Mucosa of descending colon (tissue), 3 donors: ENCODE results near the gene CBR3. TPM values are rescaled to one million over a fixed set of nuclear protein-coding genes. Genes with fewer than 3 reads are reported as not detected.

Source experiments
- ATAC-seq: fragments of 200-7000 bp; cut with Tn5 transposase; one replicate; pipeline ENCODE4 v1.9.1; 2020; ENCODE audit warnings: mild to moderate bottlenecking, moderate library complexity
- DNase-seq, 3 donors: peaks; one replicate each; pipeline ENCODE4 v3.0.0-alpha.2; 2020
- H3K36me3 ChIP-seq: fragments of 200-600 bp; one replicate; pipeline ENCODE4 v1.8.0; 2021; ENCODE audit warnings: low read depth, mild to moderate bottlenecking
- H3K4me1 ChIP-seq: fragments of 200-600 bp; one replicate; pipeline ENCODE4 v1.8.0; 2021; ENCODE audit warnings: low read depth, mild to moderate bottlenecking
- H3K4me3 ChIP-seq: fragments of 200-600 bp; one replicate; pipeline ENCODE4 v1.8.0; 2021; ENCODE audit warnings: mild to moderate bottlenecking
- H3K9me3 ChIP-seq: fragments of 200-600 bp; one replicate; pipeline ENCODE4 v1.8.0; 2021; ENCODE audit warnings: mild to moderate bottlenecking
- intact Hi-C, 2 donors: fragments of 100-400 bp; cut with DNase I in 1 of 2; cut with micrococcal nuclease in 1 of 2; formaldehyde crosslinking; loops; one replicate each; pipeline versions ENCODE4 v1.11.0 to v1.11.1; 2022; cut with DNase I, micrococcal nuclease
- total RNA-seq, 3 donors: library from RNA; stranded (reverse); fragmentation: NEBNext Ultra II Directional in 2 of 3; extraction: Animal tissue kit (Norgen Biotek cat#: 25700) in 2 of 3; gene quantifications; one replicate each; pipeline versions ENCODE4 v1.2.1 to v1.2.4, GENCODE V29; 2021 to 2023
- TF ChIP-seq, protein P1 (sequence below): fragments of 200-600 bp; IDR thresholded peaks from one replicate; pipeline ENCODE4 v1.8.0; 2022; ENCODE audit warnings: antibody characterized with exemption, mild to moderate bottlenecking
- donor health status: DM: no; HTN: no; CAD: no; lungs with moderate emphysema.
- donor health status: DM: no; HTN: no; CAD: no.
- donor health status: DM: no; HTN: yes; CAD: no.

The CBR3 gene
- total RNA-seq, 3 donors from 2014 or later, result 0.75 to 5.0 (median 4.1) TPM

DNA sequence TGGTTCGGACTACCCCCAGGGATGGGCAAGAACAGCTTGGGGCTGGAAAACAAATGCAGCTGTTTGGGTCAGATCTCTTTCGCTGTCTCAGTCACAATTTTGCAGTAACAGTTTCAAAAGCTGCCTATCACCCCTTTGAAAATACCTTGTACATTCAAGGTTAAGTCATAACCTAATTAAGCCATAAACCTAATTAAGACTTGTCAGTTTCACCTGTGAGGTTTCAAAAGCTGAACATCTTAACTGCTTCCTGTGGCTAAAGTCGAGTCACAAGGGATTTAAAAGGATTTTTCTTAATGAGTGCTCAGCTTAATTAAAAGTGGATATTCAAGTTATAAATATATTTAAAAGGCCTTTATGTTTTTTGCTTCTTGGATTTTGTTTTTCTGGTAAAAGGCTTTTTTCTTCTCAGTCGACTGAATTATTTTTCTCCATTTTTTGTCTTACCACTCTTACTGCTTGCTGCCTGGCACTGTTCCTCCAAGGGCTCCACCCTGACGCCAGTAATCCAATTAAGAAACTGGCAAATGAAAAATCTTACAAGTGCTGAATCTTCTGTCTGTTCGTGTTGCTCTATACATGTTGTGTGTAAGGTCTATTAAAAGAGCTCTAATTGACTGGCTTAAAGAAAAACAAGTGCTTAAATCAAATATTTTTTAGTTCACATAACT, 33.8 kb upstream of the CBR3 start:
- DNase-seq, result no peak
- Histone ChIP-seq H3K9me3 (no peaks in the 10 kb centered on the region), H3K4me1 (no peaks in the 10 kb centered on the region), H3K4me3 (no peak overlapping the region), H3K36me3 (no peaks in the 10 kb centered on the region)
- TF ChIP-seq, protein P1, sequence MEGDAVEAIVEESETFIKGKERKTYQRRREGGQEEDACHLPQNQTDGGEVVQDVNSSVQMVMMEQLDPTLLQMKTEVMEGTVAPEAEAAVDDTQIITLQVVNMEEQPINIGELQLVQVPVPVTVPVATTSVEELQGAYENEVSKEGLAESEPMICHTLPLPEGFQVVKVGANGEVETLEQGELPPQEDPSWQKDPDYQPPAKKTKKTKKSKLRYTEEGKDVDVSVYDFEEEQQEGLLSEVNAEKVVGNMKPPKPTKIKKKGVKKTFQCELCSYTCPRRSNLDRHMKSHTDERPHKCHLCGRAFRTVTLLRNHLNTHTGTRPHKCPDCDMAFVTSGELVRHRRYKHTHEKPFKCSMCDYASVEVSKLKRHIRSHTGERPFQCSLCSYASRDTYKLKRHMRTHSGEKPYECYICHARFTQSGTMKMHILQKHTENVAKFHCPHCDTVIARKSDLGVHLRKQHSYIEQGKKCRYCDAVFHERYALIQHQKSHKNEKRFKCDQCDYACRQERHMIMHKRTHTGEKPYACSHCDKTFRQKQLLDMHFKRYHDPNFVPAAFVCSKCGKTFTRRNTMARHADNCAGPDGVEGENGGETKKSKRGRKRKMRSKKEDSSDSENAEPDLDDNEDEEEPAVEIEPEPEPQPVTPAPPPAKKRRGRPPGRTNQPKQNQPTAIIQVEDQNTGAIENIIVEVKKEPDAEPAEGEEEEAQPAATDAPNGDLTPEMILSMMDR, result no peak
- intact Hi-C loops, result no loop called here
- ATAC-seq, result no peak

DNA sequence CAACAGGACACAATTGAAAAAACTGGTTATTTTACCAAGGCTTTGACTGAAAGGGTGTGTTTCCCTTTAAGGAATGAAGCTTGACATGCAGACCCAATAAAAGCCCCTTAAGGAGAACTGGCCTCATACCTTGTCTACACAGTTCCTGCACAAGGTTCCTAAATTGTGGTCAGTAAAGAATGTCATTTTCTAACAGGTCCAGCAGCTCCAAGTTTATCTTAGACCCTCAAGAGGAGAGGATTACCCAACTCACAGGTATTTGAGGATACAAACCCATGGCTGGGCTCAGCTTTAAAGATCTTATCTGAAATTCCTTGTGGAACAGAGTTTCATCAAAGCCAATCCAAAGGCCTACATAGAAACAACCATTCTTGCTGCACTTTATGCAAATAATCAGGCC, 31.4 kb upstream of the CBR3 start:
- H3K4me3 ChIP-seq, result no peak overlapping the region
- ATAC-seq, result no peak
- TF ChIP-seq, protein P1, result no peak
- H3K9me3 ChIP-seq, result no peaks in the 10 kb centered on the region
- intact Hi-C loops, result no loop called here
- no peaks in the 10 kb centered on the region for H3K36me3 ChIP-seq
- H3K4me1 ChIP-seq, result no peaks in the 10 kb centered on the region
- DNase-seq, result no peak

DNA sequence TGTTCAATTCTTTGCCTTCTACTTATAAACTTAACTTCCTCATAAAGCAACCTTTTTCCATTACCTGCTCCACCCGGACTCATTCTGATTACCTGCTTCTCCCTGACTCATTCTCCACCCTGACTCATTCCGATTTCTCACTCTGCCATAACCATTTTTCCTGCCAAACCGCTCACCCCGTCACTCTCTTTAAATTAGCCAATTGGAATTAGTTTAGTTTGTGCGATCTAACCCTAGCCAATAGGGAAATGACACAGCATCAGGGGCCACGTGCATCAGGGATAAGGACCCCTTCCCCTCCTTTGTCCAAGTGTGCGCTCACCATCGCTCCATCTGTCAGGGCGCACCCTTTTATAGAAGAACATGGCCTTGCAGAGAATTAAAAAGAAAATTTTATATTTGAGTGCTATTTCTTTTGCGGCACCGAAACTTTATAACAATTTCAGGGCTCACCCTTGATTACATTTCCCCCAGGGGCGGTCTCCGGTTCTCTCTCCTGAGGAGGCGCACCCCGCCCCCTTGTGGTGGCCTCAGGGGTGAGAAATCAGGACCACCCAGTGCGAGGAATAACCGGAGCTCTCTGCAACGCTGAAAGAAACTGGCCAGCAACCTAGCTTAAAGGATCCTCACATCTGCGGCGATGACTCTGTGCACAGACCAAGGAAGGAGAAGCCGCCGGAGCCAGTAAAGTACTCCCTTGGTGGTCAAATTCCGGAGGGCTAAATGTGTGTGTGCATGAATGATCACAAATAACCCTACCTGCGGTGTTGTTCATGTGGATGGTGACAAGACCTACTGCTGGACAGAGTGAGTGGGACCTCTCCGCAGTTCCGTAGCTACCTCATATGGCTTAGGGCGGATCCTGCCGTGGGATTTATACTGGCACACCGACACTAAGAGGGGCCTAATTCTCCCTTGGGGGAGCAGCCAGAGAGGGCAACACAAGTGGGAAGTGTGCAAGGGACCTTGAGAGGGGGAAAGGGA, 30.3 kb upstream of the CBR3 start:
- TF ChIP-seq, protein P1, result peak; percentile 15
- peak; percentile 45 for ATAC-seq
- DNase-seq, result peak in 2 of 3 donors; percentile 55
- H3K4me3 ChIP-seq, result no peak overlapping the region
- intact Hi-C loops, result no loop called here
- no peaks in the 10 kb centered on the region for H3K36me3 ChIP-seq
- H3K4me1 ChIP-seq, result no peaks in the 10 kb centered on the region
- H3K9me3 ChIP-seq, result no peaks in the 10 kb centered on the region

DNA sequence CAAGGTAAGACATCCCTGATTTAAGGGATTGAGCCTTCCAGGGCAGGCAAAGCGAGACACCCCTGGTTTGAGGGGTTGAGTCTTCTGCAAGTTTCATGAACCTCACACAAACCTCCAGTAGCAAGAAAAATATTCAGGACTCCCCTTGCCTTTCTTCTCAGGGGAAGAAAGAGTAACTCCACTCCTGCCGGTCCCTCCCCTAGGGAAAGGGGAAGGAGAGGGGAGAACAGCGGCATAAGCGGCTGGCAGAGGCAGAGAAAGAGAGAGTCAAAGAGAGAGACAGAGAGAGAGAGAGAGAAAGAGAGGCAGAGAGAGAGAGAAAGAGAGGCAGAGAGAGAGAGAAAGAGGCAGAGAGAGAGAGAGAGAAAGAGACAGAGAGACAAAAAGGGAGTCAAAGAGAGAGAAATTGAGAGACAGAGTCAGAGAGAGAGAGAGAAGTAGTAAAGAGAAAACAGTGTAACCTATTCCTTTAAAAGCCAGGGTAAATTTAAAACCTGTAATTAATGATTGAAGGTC, 29.5 kb upstream of the CBR3 start:
- intact Hi-C loops, result no loop called here
- H3K36me3 ChIP-seq, result no peaks in the 10 kb centered on the region
- no peaks in the 10 kb centered on the region for H3K9me3 ChIP-seq
- TF ChIP-seq, protein P1, result no peak
- H3K4me1 ChIP-seq, result no peaks in the 10 kb centered on the region
- ATAC-seq, result no peak
- DNase-seq, result no peak
- H3K4me3 ChIP-seq, result no peak overlapping the region

DNA sequence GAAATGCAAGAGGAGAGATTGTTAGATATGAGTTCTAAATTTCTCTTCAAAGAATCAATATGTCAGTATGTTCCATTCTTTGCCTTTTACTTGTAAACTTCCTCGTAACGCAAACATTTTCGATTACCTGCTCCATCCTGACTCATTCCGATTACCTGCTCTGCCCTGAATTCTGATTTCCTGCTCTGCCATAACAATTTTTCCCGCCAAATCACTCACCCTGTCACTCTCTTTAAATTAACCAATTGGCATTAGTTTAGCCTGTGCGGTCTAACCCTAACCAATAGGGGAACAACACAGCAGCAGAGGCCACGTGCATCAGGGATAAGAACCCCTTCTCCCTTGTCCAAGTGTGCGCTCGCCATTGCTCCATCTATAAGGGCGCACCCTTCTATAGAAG, 25.0 kb upstream of the CBR3 start:
- TF ChIP-seq, protein P1, result no peak
- H3K4me1 ChIP-seq, result peaks cover 9% of the 10 kb centered on the region
- no peaks in the 10 kb centered on the region for H3K36me3 ChIP-seq
- no peaks in the 10 kb centered on the region for H3K9me3 ChIP-seq
- no peak for DNase-seq
- no peak for ATAC-seq
- H3K4me3 ChIP-seq, result no peak overlapping the region
- intact Hi-C loops, result no loop called here
